ENCODE measurements around the gene IL17RE. TPM values are rescaled to one million over a fixed set of nuclear protein-coding genes. Genes with fewer than 3 reads are reported as not detected.

IL17RE gene
- total and polyA plus RNA-seq, 2 of the 13 experiments (the other 11 are each of a cell fraction or from before 2014, with no cell fraction given), result 14.5 to 24.1 TPM

DNA sequence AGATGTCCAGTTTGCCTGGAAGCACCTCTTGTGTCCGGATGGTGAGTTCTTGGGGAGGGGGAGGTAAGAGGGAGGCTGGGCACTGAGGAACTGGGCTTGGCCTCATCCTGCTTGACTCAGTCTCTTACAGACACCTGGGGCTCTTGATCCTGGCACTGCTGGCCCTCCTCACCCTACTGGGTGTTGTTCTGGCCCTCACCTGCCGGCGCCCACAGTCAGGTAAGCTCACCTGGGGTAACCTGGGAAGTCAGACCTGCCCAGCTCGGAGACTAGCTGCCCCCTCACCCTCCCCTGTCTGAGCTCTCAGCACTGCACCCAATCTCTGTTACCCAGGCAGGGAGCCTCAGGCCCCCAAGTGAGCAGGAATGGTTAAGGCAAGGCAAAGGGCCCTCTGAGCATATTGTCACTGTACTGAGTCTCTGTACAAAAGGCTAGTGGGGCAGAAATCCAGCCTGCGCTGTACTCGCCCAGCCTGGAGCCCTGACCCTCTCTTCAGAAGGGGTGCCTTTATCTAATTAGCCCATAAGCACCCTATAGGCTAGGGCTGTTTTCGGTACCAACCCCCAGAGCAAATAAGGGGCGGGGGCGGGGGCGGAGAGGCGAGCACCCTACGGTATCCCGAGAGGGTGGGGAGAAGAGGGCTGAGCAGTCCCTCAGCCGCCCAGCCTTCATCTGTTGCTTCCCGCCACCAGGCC lies 12.1 kb downstream of the IL17RE start (continued):
- TF ChIP-seq ZNF572 (CRISPR knock-in tag; IDR thresholded peaks at IDR 0.05) (0 out of 2 replicates have a peak, but pooled peaks have one; percentile 59), RARG (CRISPR knock-in tag; IDR thresholded peaks at IDR 0.05; ENCODE audit: low read depth) (no peak), ZEB1 (IDR thresholded peaks at IDR 0.05; ENCODE audit: insufficient replicate concordance, low read depth) (peak; percentile 62), RCOR2 (CRISPR knock-in tag; IDR thresholded peaks at IDR 0.05) (no peak), GTF3A (CRISPR knock-in tag; conservative IDR thresholded peaks at IDR 0.05) (no peak), NCOA2 (CRISPR knock-in tag; IDR thresholded peaks at IDR 0.05) (no peak), ZMYM4 (CRISPR knock-in tag; IDR thresholded peaks at IDR 0.05) (no peak), SP4 (CRISPR knock-in tag; IDR thresholded peaks at IDR 0.05) (no peak), PRPF4 (IDR thresholded peaks at IDR 0.05; ENCODE audit: low read depth, low read length, poor library complexity, severe bottlenecking) (no peak), RBAK (CRISPR knock-in tag; IDR thresholded peaks at IDR 0.05) (no peak), ESRRA (CRISPR knock-in tag; IDR thresholded peaks at IDR 0.05; ENCODE audit: low read depth) (no peak), JUN (CRISPR knock-in tag; IDR thresholded peaks at IDR 0.05) (no peak), NKX3-1 (CRISPR knock-in tag; IDR thresholded peaks at IDR 0.05) (no peak; the same call in 1 of the 2 replicates), DNMT1 (CRISPR knock-in tag; IDR thresholded peaks at IDR 0.05) (no peak), ZC3H4 (CRISPR knock-in tag; IDR thresholded peaks at IDR 0.05; ENCODE audit: borderline replicate concordance) (no peak)
- TF ChIP-seq, protein P1, sequence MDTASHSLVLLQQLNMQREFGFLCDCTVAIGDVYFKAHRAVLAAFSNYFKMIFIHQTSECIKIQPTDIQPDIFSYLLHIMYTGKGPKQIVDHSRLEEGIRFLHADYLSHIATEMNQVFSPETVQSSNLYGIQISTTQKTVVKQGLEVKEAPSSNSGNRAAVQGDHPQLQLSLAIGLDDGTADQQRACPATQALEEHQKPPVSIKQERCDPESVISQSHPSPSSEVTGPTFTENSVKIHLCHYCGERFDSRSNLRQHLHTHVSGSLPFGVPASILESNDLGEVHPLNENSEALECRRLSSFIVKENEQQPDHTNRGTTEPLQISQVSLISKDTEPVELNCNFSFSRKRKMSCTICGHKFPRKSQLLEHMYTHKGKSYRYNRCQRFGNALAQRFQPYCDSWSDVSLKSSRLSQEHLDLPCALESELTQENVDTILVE (CRISPR knock-in tag; IDR thresholded peaks at IDR 0.05), result no peak
- TF ChIP-seq, protein P2, sequence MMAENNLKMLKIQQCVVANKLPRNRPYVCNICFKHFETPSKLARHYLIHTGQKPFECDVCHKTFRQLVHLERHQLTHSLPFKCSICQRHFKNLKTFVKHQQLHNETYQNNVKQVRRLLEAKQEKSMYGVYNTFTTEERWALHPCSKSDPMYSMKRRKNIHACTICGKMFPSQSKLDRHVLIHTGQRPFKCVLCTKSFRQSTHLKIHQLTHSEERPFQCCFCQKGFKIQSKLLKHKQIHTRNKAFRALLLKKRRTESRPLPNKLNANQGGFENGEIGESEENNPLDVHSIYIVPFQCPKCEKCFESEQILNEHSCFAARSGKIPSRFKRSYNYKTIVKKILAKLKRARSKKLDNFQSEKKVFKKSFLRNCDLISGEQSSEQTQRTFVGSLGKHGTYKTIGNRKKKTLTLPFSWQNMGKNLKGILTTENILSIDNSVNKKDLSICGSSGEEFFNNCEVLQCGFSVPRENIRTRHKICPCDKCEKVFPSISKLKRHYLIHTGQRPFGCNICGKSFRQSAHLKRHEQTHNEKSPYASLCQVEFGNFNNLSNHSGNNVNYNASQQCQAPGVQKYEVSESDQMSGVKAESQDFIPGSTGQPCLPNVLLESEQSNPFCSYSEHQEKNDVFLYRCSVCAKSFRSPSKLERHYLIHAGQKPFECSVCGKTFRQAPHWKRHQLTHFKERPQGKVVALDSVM (CRISPR knock-in tag; IDR thresholded peaks at IDR 0.05), result no peak
- TF ChIP-seq, protein P3, sequence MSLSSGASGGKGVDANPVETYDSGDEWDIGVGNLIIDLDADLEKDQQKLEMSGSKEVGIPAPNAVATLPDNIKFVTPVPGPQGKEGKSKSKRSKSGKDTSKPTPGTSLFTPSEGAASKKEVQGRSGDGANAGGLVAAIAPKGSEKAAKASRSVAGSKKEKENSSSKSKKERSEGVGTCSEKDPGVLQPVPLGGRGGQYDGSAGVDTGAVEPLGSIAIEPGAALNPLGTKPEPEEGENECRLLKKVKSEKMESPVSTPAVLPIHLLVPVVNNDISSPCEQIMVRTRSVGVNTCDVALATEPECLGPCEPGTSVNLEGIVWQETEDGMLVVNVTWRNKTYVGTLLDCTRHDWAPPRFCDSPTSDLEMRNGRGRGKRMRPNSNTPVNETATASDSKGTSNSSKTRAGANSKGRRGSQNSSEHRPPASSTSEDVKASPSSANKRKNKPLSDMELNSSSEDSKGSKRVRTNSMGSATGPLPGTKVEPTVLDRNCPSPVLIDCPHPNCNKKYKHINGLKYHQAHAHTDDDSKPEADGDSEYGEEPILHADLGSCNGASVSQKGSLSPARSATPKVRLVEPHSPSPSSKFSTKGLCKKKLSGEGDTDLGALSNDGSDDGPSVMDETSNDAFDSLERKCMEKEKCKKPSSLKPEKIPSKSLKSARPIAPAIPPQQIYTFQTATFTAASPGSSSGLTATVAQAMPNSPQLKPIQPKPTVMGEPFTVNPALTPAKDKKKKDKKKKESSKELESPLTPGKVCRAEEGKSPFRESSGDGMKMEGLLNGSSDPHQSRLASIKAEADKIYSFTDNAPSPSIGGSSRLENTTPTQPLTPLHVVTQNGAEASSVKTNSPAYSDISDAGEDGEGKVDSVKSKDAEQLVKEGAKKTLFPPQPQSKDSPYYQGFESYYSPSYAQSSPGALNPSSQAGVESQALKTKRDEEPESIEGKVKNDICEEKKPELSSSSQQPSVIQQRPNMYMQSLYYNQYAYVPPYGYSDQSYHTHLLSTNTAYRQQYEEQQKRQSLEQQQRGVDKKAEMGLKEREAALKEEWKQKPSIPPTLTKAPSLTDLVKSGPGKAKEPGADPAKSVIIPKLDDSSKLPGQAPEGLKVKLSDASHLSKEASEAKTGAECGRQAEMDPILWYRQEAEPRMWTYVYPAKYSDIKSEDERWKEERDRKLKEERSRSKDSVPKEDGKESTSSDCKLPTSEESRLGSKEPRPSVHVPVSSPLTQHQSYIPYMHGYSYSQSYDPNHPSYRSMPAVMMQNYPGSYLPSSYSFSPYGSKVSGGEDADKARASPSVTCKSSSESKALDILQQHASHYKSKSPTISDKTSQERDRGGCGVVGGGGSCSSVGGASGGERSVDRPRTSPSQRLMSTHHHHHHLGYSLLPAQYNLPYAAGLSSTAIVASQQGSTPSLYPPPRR (CRISPR knock-in tag; IDR thresholded peaks at IDR 0.05; ENCODE audit: borderline replicate concordance), result no peak; the same call in 1 of the 2 replicates

All from HepG2 (cell line).